Glutamatergic neuron (in vitro differentiated cells): ENCODE measurements around the gene NFKBIE. TPM values are rescaled to one million over a fixed set of nuclear protein-coding genes. Genes with fewer than 3 reads are reported as not detected.

Experiments
- DNase-seq: peaks from one replicate; pipeline ENCODE4 v3.0.0; 2022
- H3K27ac Mint-ChIP-seq: one replicate; pipeline ENCODE4 v1.8.0; 2020; ENCODE audit warnings: mild to moderate bottlenecking, mixed read lengths, inconsistent platforms; ENCODE audit not compliant: unreplicated experiment
- H3K27me3 Mint-ChIP-seq: one replicate; pipeline ENCODE4 v1.8.0; 2020; ENCODE audit warnings: mild to moderate bottlenecking, moderate library complexity, mixed read lengths, inconsistent platforms; ENCODE audit not compliant: unreplicated experiment
- H3K36me3 Mint-ChIP-seq: one replicate; pipeline ENCODE4 v1.8.0; 2020; ENCODE audit warnings: mild to moderate bottlenecking, mixed read lengths, inconsistent platforms; ENCODE audit not compliant: unreplicated experiment
- H3K4me1 Mint-ChIP-seq: one replicate; pipeline ENCODE4 v1.8.0; 2020; ENCODE audit warnings: mild to moderate bottlenecking, low read depth, mixed read lengths, inconsistent platforms; ENCODE audit not compliant: unreplicated experiment
- H3K4me3 Mint-ChIP-seq: one replicate; pipeline ENCODE4 v1.8.0; 2020; ENCODE audit warnings: mild to moderate bottlenecking, mixed read lengths, inconsistent platforms; ENCODE audit not compliant: unreplicated experiment
- H3K9me3 Mint-ChIP-seq: one replicate; pipeline ENCODE4 v1.8.0; 2020; ENCODE audit warnings: mild to moderate bottlenecking, moderate library complexity, mixed read lengths, inconsistent platforms; ENCODE audit not compliant: unreplicated experiment
- CTCF ChIP-seq: fragments of 200-600 bp; sonication (generic); IDR thresholded peaks from one replicate; pipeline ENCODE4 v1.5.0; 2021; ENCODE audit not compliant: partially characterized antibody, unreplicated experiment
- total RNA-seq: library from RNA; stranded (reverse); fragmentation: NEBNext Ultra II Directional; extraction: Animal tissue kit (Norgen Biotek cat#: 25700); gene quantifications from one replicate; pipeline ENCODE4 v1.2.1, GENCODE V29; 2021; ENCODE audit not compliant: unreplicated experiment

Gene NFKBIE
- total RNA-seq, 1 donor from 2014 or later, result 15.3 TPM

- no peaks in the 10 kb centered on the region for H3K4me1 Mint-ChIP-seq
- H3K27me3 Mint-ChIP-seq, result peaks cover 4% of the 10 kb centered on the region
- H3K4me3 Mint-ChIP-seq, result no peak overlapping the region
- DNase-seq, result no peak
- no peaks in the 10 kb centered on the region for H3K36me3 Mint-ChIP-seq
- no peak overlapping the region for H3K27ac Mint-ChIP-seq
- TF ChIP-seq CTCF, result no peak
- peaks cover 4% of the 10 kb centered on the region for H3K9me3 Mint-ChIP-seq
These were observed 54.1 kb downstream of the NFKBIE start for GRCh38 chr6:44211284-44211683.

Other genes with a start within 250 kb of the NFKBIE start
- gene MRPL14, start 138.1 kb downstream of the NFKBIE start, total RNA-seq, result 31.7 TPM
- gene TMEM63B, start 138.0 kb downstream of the NFKBIE start, total RNA-seq, result 148 TPM
- not detected for gene CAPN11, start 106.7 kb downstream of the NFKBIE start, total RNA-seq
- gene MYMX, start 48.6 kb downstream of the NFKBIE start, total RNA-seq, result 0.91 TPM
- gene SLC29A1, start 42.0 kb downstream of the NFKBIE start, total RNA-seq, result 20.0 TPM
- 771 TPM for gene HSP90AB1, start 18.4 kb downstream of the NFKBIE start, total RNA-seq
- 71.8 TPM for gene SLC35B2, start 8.0 kb downstream of the NFKBIE start, total RNA-seq
- gene TMEM151B, start 4.9 kb upstream of the NFKBIE start, total RNA-seq, result 51.3 TPM
- 41.7 TPM for gene AARS2, start 47.8 kb upstream of the NFKBIE start, total RNA-seq
- gene SPATS1, start 77.1 kb upstream of the NFKBIE start, total RNA-seq, result not detected
- 19.6 TPM for gene CDC5L, start 122.2 kb upstream of the NFKBIE start, total RNA-seq